H9 (cell line): ENCODE data around the gene CCDC9B. TPM values are rescaled to one million over a fixed set of nuclear protein-coding genes. Genes with fewer than 3 reads are reported as not detected.

ENCODE experiments used
- DNase-seq: peaks from one replicate; pipeline ENCODE4 v3.0.0-alpha.2; 2017
- H2AFZ ChIP-seq: one replicate; pipeline ENCODE4 v1.6.1; 2013; ENCODE audit warnings: mild to moderate bottlenecking, low read length, control low read depth, moderate library complexity
- H2AK5ac ChIP-seq: 2 replicates; pipeline ENCODE4 v1.6.1; 2013; ENCODE audit warnings: low read length, control low read depth, mixed read lengths; ENCODE audit not compliant: insufficient read length
- H2BK120ac ChIP-seq: one replicate; pipeline ENCODE4 v1.6.1; 2013; ENCODE audit warnings: low read depth, mild to moderate bottlenecking, low read length, control low read depth, inconsistent platforms; ENCODE audit not compliant: poor library complexity, severe bottlenecking
- H2BK12ac ChIP-seq: 2 replicates; pipeline ENCODE4 v1.6.1; 2013; ENCODE audit warnings: low read length, control low read depth, mixed read lengths, low read depth; ENCODE audit not compliant: insufficient read length
- H2BK15ac ChIP-seq: 2 replicates; pipeline ENCODE4 v1.6.1; 2013; ENCODE audit warnings: low read depth, low read length, control low read depth
- H2BK20ac ChIP-seq: one replicate; pipeline ENCODE4 v1.6.1; 2013; ENCODE audit warnings: low read depth, mild to moderate bottlenecking, low read length, control low read depth, inconsistent platforms; ENCODE audit not compliant: poor library complexity, severe bottlenecking
- H2BK5ac ChIP-seq: 2 replicates; pipeline ENCODE4 v1.6.1; 2013; ENCODE audit warnings: low read length, control low read depth, mixed read lengths; ENCODE audit not compliant: insufficient read length
- H3K14ac ChIP-seq: 2 replicates; pipeline ENCODE4 v1.6.1; 2013; ENCODE audit warnings: low read length, control low read depth; ENCODE audit not compliant: insufficient read depth
- H3K18ac ChIP-seq: 2 replicates; pipeline ENCODE4 v1.6.1; 2013; ENCODE audit warnings: low read depth, mild to moderate bottlenecking, mixed read lengths, low read length, control low read depth; ENCODE audit not compliant: insufficient read length
- H3K23ac ChIP-seq: 2 replicates; pipeline ENCODE4 v1.6.1; 2013; ENCODE audit warnings: low read length, control low read depth, mixed read lengths, low read depth; ENCODE audit not compliant: insufficient read length
- H3K23me2 ChIP-seq: 2 replicates; pipeline ENCODE4 v1.6.1; 2013; ENCODE audit warnings: low read depth, mild to moderate bottlenecking, mixed read lengths, low read length, control low read depth; ENCODE audit not compliant: insufficient read length, poor library complexity, severe bottlenecking
- H3K27ac ChIP-seq: 2 replicates; pipeline ENCODE4 v1.5.1; 2013; ENCODE audit warnings: low read length, control low read depth, mixed read lengths, low read depth; ENCODE audit not compliant: insufficient read length
- H3K27me3 ChIP-seq: 2 replicates; pipeline ENCODE4 v1.6.1; 2013; ENCODE audit warnings: low read length, control low read depth, inconsistent platforms; ENCODE audit not compliant: insufficient read depth
- H3K4ac ChIP-seq: 2 replicates; pipeline ENCODE4 v1.6.1; 2013; ENCODE audit warnings: low read depth, mild to moderate bottlenecking, control low read depth, inconsistent platforms, low read length, moderate library complexity
- H3K4me1 ChIP-seq: 2 replicates; pipeline ENCODE4 v1.6.1; 2013; ENCODE audit warnings: low read length, control low read depth, inconsistent platforms; ENCODE audit not compliant: insufficient read depth
- H3K4me2 ChIP-seq: 2 replicates; pipeline ENCODE4 v1.6.1; 2013; ENCODE audit warnings: low read length, control low read depth, mixed read lengths; ENCODE audit not compliant: insufficient read length, insufficient read depth
- H3K56ac ChIP-seq: 2 replicates; pipeline ENCODE4 v1.6.1; 2013; ENCODE audit warnings: low read depth, mild to moderate bottlenecking, mixed read lengths, low read length, control low read depth; ENCODE audit not compliant: insufficient read length
- H3K79me1 ChIP-seq: 2 replicates; pipeline ENCODE4 v1.6.1; 2013; ENCODE audit warnings: low read depth, mild to moderate bottlenecking, moderate library complexity, low read length, control low read depth, inconsistent platforms; ENCODE audit not compliant: insufficient read depth, poor library complexity, severe bottlenecking
- H3K79me2 ChIP-seq: 2 replicates; pipeline ENCODE4 v1.6.1; 2013; ENCODE audit warnings: low read length, control low read depth, inconsistent platforms; ENCODE audit not compliant: insufficient read depth
- H3K9ac ChIP-seq: 2 replicates; pipeline ENCODE4 v1.6.1; 2013; ENCODE audit warnings: low read length, control low read depth, mixed read lengths; ENCODE audit not compliant: insufficient read length; ENCODE audit errors: extremely low read depth
- H3K9me3 ChIP-seq: one replicate; pipeline ENCODE4 v1.6.1; 2013; ENCODE audit warnings: low read depth, low read length, inconsistent platforms; ENCODE audit not compliant: control insufficient read depth
- H3T11ph ChIP-seq: one replicate; pipeline ENCODE4 v1.6.1; 2013; ENCODE audit warnings: mild to moderate bottlenecking, low read length, control low read depth, inconsistent platforms
- H4K20me1 ChIP-seq: one replicate; pipeline ENCODE4 v1.6.1; 2013; ENCODE audit not compliant: control insufficient read depth, insufficient read length, insufficient read depth
- H4K5ac ChIP-seq: 2 replicates; pipeline ENCODE4 v1.6.1; 2013; ENCODE audit warnings: low read depth, mild to moderate bottlenecking, mixed read lengths, low read length, control low read depth; ENCODE audit not compliant: insufficient read length
- H4K8ac ChIP-seq: replicated peaks from 2 replicates; pipeline ENCODE4 v1.6.1; 2013; ENCODE audit warnings: low read length, control low read depth, mixed read lengths, low read depth; ENCODE audit not compliant: insufficient read length
- H4K91ac ChIP-seq: 2 replicates; pipeline ENCODE4 v1.6.1; 2013; ENCODE audit warnings: low read depth, mild to moderate bottlenecking, moderate library complexity, mixed read lengths, low read length, control low read depth; ENCODE audit not compliant: insufficient read length
- H3K27ac Mint-ChIP-seq, 3 experiments: 2 replicates in 2 of 3; 3 replicates in 1 of 3; pipeline ENCODE4 v1.8.0; 2020 to 2021; ENCODE audit warnings: mixed read lengths in 3 of 3, mild to moderate bottlenecking in 1 of 3, moderate library complexity in 1 of 3
- H3K27me3 Mint-ChIP-seq: 2 replicates; pipeline ENCODE4 v1.8.0; 2021; ENCODE audit warnings: low read depth, mild to moderate bottlenecking, moderate library complexity, mixed read lengths
- H3K36me3 Mint-ChIP-seq, 3 experiments: 2 replicates in 2 of 3; 3 replicates in 1 of 3; pipeline ENCODE4 v1.8.0; 2020 to 2021; ENCODE audit warnings: low read depth in 3 of 3, mixed read lengths in 3 of 3; ENCODE audit not compliant: insufficient read depth in 1 of 3
- H3K4me1 Mint-ChIP-seq, 2 experiments: 2 replicates each; pipeline ENCODE4 v1.8.0; 2020; ENCODE audit warnings: mixed read lengths in 2 of 2
- H3K4me3 Mint-ChIP-seq, 2 experiments: 2 replicates in 1 of 2; 3 replicates in 1 of 2; pipeline ENCODE4 v1.8.0; 2020 to 2021; ENCODE audit warnings: mild to moderate bottlenecking in 2 of 2, mixed read lengths in 2 of 2, moderate library complexity in 1 of 2
- H3K9me3 Mint-ChIP-seq, 2 experiments: 2 replicates in 1 of 2; 3 replicates in 1 of 2; pipeline ENCODE4 v1.8.0; 2020; ENCODE audit warnings: mild to moderate bottlenecking in 2 of 2, mixed read lengths in 2 of 2, moderate library complexity in 1 of 2
- WGBS: extraction: QIAGEN DNeasy Blood & Tissue Kit; methylation state at CpG from one replicate; pipeline ENCODE4 v1.1.7; 2013; ENCODE audit warnings: missing lambda C conversion rate, low lambda C conversion rate, mixed read lengths; ENCODE audit not compliant: insufficient read length; ENCODE audit errors: extremely low coverage; 5-methylcytosine and 5-hydroxymethylcytosine counted together
- total RNA-seq: library from RNA; stranded (reverse); gene quantifications from 2 replicates; pipeline ENCODE4 v1.2.1, GENCODE V29; 2021
- TF ChIP-seq, protein P1 (sequence below): fragments of 200-600 bp; sonication (generic); conservative IDR thresholded peaks from 3 replicates; pipeline ENCODE4 v1.8.0; 2021; ENCODE audit warnings: antibody characterized with exemption, mild to moderate bottlenecking

The CCDC9B gene
- total RNA-seq, 1 experiment from 2014 or later = 0.48 TPM

DNA sequence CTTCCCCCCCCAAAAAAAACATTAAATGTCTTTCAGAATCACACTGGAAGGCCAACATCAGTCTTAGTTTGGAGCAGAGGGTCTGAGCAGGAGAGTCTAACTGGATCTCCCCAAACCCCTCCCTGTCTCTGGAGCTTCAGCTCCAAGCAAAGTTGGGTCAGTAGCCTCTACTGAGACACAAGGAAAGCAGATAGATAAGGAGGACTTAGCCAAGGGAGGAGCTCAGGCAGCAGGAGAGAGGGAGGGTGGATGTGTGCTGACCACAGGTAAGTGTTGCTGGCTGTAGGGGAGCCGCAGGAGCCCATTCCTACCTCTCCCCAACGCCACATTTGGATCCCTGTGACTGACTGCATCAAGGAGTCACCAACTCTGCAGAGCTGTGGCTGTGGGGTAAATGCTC lies 40.0 kb downstream of the CCDC9B start:
- H3K23me2 ChIP-seq = no peaks in the 10 kb centered on the region
- Mint-ChIP-seq H3K27me3 (peaks cover 28% of the 10 kb centered on the region), H3K4me3 (no peak overlapping the region), H3K27ac (no peak overlapping the region), H3K36me3 (peaks cover 2 to 16% (median 5%) of the 10 kb centered on the region in 3 experiments; a peak in 5 of 7 replicates), H3K4me1 (peaks cover 18 to 24% of the 10 kb centered on the region in 2 experiments), H3K9me3 (peaks cover 15% of the 10 kb centered on the region in 2 experiments)
- no peak overlapping the region for H3K27ac ChIP-seq
- no peak overlapping the region for H2BK12ac ChIP-seq
- TF ChIP-seq, protein P1, sequence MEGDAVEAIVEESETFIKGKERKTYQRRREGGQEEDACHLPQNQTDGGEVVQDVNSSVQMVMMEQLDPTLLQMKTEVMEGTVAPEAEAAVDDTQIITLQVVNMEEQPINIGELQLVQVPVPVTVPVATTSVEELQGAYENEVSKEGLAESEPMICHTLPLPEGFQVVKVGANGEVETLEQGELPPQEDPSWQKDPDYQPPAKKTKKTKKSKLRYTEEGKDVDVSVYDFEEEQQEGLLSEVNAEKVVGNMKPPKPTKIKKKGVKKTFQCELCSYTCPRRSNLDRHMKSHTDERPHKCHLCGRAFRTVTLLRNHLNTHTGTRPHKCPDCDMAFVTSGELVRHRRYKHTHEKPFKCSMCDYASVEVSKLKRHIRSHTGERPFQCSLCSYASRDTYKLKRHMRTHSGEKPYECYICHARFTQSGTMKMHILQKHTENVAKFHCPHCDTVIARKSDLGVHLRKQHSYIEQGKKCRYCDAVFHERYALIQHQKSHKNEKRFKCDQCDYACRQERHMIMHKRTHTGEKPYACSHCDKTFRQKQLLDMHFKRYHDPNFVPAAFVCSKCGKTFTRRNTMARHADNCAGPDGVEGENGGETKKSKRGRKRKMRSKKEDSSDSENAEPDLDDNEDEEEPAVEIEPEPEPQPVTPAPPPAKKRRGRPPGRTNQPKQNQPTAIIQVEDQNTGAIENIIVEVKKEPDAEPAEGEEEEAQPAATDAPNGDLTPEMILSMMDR = no peak
- H2BK5ac ChIP-seq = no peak overlapping the region
- H3K79me1 ChIP-seq = no peaks in the 10 kb centered on the region
- H2BK120ac ChIP-seq = no peak overlapping the region
- H4K5ac ChIP-seq = no peak overlapping the region
- H3K4ac ChIP-seq = no peak overlapping the region
- no peaks in the 10 kb centered on the region; the same call in 1 of the 2 replicates for H3K4me1 ChIP-seq
- no peaks in the 10 kb centered on the region for H3K9me3 ChIP-seq
- H2BK20ac ChIP-seq = no peak overlapping the region
- no peaks in the 10 kb centered on the region for H3K79me2 ChIP-seq
- no peak overlapping the region for H4K91ac ChIP-seq
- H2AK5ac ChIP-seq = no peak overlapping the region
- no peak overlapping the region for H2AFZ ChIP-seq
- H4K20me1 ChIP-seq = no peaks in the 10 kb centered on the region
- H3K27me3 ChIP-seq = no peaks in the 10 kb centered on the region
- no peak overlapping the region for H3K9ac ChIP-seq
- no peak overlapping the region for H3K18ac ChIP-seq
- no peak overlapping the region for H2BK15ac ChIP-seq
- no CpG with 5 or more reads among the region's 2 CpGs for WGBS
- no peak overlapping the region for H3K4me2 ChIP-seq
- no peak overlapping the region for H3K14ac ChIP-seq
- H3K23ac ChIP-seq = no peak overlapping the region
- no peak overlapping the region for H3K56ac ChIP-seq
- no peak overlapping the region for H3T11ph ChIP-seq
- H4K8ac ChIP-seq = no peak overlapping the region
- no peak for DNase-seq
